Heart right ventricle (tissue), 16 donors: ENCODE measurements around the gene VSTM2B. TPM values are rescaled to one million over a fixed set of nuclear protein-coding genes. Genes with fewer than 3 reads are reported as not detected.

Experiments
- ATAC-seq, 8 donors: fragments of 200-7000 bp; cut with Tn5 transposase; one replicate each; pipeline ENCODE4 v1.9.1; 2020; ENCODE audit warnings: mild to moderate bottlenecking in 8 of 8, moderate library complexity in 8 of 8, moderate number of reproducible peaks in 1 of 8
- DNase-seq, 2 donors: peaks; one replicate each; pipeline ENCODE4 v3.0.0-alpha.2; 2020
- H3K27ac ChIP-seq, 10 donors: fragments of 200-600 bp; sonication (generic) in 2 of 10; one replicate each; pipeline versions ENCODE4 v1.5.0 to v1.8.0; 2020 to 2022; ENCODE audit warnings: mild to moderate bottlenecking in 3 of 10
- H3K27me3 ChIP-seq, 7 donors: fragments of 200-600 bp; one replicate each; pipeline ENCODE4 v1.8.0; 2021 to 2022; ENCODE audit warnings: mild to moderate bottlenecking in 2 of 7
- H3K36me3 ChIP-seq, 9 donors: fragments of 200-600 bp; sonication (generic) in 1 of 9; one replicate each; pipeline versions ENCODE4 v1.5.0 to v1.8.0; 2020 to 2022; ENCODE audit warnings: mild to moderate bottlenecking in 2 of 9
- H3K4me1 ChIP-seq, 9 donors: fragments of 200-600 bp; sonication (generic) in 1 of 9; one replicate each; pipeline versions ENCODE4 v1.5.0 to v1.8.0; 2020 to 2022; ENCODE audit warnings: mild to moderate bottlenecking in 4 of 9
- H3K4me3 ChIP-seq, 10 donors: fragments of 200-600 bp; sonication (generic) in 2 of 10; one replicate each; pipeline versions ENCODE4 v1.5.0 to v1.8.0; 2020 to 2022; ENCODE audit warnings: mild to moderate bottlenecking in 7 of 10, moderate library complexity in 2 of 10
- H3K9me3 ChIP-seq, 11 donors: fragments of 200-600 bp in 10 of 11; sonication (generic) in 2 of 11; one replicate each; pipeline versions ENCODE4 v1.5.0 to v1.8.0; 2013 to 2022; ENCODE audit warnings: mild to moderate bottlenecking in 2 of 11, control low read depth in 1 of 11, moderate library complexity in 1 of 11
- CTCF ChIP-seq, 9 donors: fragments of 200-600 bp; sonication (generic) in 2 of 9; IDR thresholded peaks; one replicate each; pipeline versions ENCODE4 v1.5.0 to v1.8.0; 2021 to 2022; ENCODE audit warnings: antibody characterized with exemption in 9 of 9, mild to moderate bottlenecking in 5 of 9, moderate library complexity in 1 of 9
- WGBS, 2 donors: extraction: QIAGEN DNeasy Blood & Tissue Kit; methylation state at CpG; one replicate each; pipeline ENCODE4 v1.1.7; 2013; ENCODE audit warnings: inconsistent platforms in 1 of 2; 5-methylcytosine and 5-hydroxymethylcytosine counted together
- intact Hi-C, 10 donors: fragments of 100-400 bp; cut with DNase I; formaldehyde crosslinking; loops; one replicate each; pipeline versions ENCODE4 v1.11.1 to v1.14.2; 2022
- polyA plus RNA-seq, 2 donors: library from polyadenylated mRNA; stranded (reverse); fragments of 200-250 nt; gene quantifications; one replicate each; pipeline ENCODE4 v1.2.3, GENCODE V29; 2013
- total RNA-seq, 10 donors: library from RNA; stranded (reverse); fragmentation: NEBNext Ultra II Directional in 3 of 10; extraction: Animal tissue kit (Norgen Biotek cat#: 25700) in 3 of 10; gene quantifications; one replicate each; pipeline versions ENCODE4 v1.2.1 to v1.2.4, GENCODE V29; 2021 to 2023
- donor health status: Arrhythmogenic right ventricular cardiomyopathy.
- donor health status: ischemic (EF 13 %, LVEDD 7.1; RV severe dilation, severe dysfunction).
- donor health status: healthy with polysubstance abuse.
- donor health status: DM: no; HTN: yes; CAD: no.
- donor health status: DM: no; HTN: no; CAD: no.
- donor health status: ischemic (EF 25% LVEDD 6.9; RV normal size, moderate dysfunction).
- donor health status: ischemic (EF 25% LVEDD 5.7; RV mildly dilated, moderate dysfunction).
- donor health status: healthy.
- donor health status: DM: yes; HTN: yes; CAD: no.
- donor health status: Ischemic cardiomyopathy.
- donor health status: ischemic (EF 35%, LVEDD 5.7; RV mildly dilated, moderate dysfunction).
- donor health status: nonischemic (EF 11% LVEDD 7.7; RV severe dilation, severe dysfunction).
- donor health status: DM: yes; HTN: yes; CAD: no.
- donor health status: PGD.
- donor health status: ischemic (EF 29% LVEDD 5.4; RV normal size, mild dysfunction).
- donor health status: nonischemic (EF 23%, LVEDD 6.1; RV moderate dilation, normal function).

VSTM2B gene
- total and polyA plus RNA-seq, 12 donors = not detected

- H3K4me3 ChIP-seq = no peak overlapping the region
- H3K27me3 ChIP-seq = peaks cover 0 to 50% (median 14%) of the 10 kb centered on the region in 7 donors
- ATAC-seq (no peak), DNase-seq (no peak)
- H3K9me3 ChIP-seq = peaks cover 0 to 12% (median 0%) of the 10 kb centered on the region in 11 donors
- no peak for TF ChIP-seq CTCF (IDR thresholded peaks at IDR 0.05)
- no peaks in the 10 kb centered on the region for H3K36me3 ChIP-seq
- WGBS, 2 donors = 58 to 68% methylated on average over 7 of the region's 7 CpGs
- H3K4me1 ChIP-seq = no peaks in the 10 kb centered on the region
- intact Hi-C loops = no loop called here
- H3K27ac ChIP-seq = no peak overlapping the region
These were observed 42.7 kb upstream of the VSTM2B start for GRCh38 chr19:29482855-29483640.

GRCh38 chr19:29483641-29483920 lies 42.2 kb upstream of the VSTM2B start:
- 90 to 93% methylated on average over 5 of the region's 5 CpGs for WGBS, 2 donors
- intact Hi-C loops = no loop called here
- DNase-seq = no peak

GRCh38 chr19:29483944-29484581 lies 41.7 kb upstream of the VSTM2B start:
- TF ChIP-seq CTCF (IDR thresholded peaks at IDR 0.05) = no peak
- DNase-seq (no peak), ATAC-seq (no peak)
- intact Hi-C loops = no loop called here
- Histone ChIP-seq H3K4me1 (no peaks in the 10 kb centered on the region), H3K27ac (no peak overlapping the region), H3K4me3 (no peak overlapping the region), H3K9me3 (peaks cover 0 to 12% (median 0%) of the 10 kb centered on the region in 11 donors), H3K27me3 (peaks cover 0 to 41% (median 8%) of the 10 kb centered on the region in 7 donors), H3K36me3 (no peaks in the 10 kb centered on the region)
- WGBS, 2 donors = 59 to 63% methylated on average over 6 of the region's 6 CpGs

More at GRCh38 chr19:29483641-29483920, 42.2 kb upstream of the VSTM2B start:
- no peak overlapping the region for H3K27ac ChIP-seq
- ATAC-seq = no peak
- H3K27me3 ChIP-seq = peaks cover 0 to 46% (median 10%) of the 10 kb centered on the region in 7 donors
- no peak for TF ChIP-seq CTCF (IDR thresholded peaks at IDR 0.05)
- no peaks in the 10 kb centered on the region for H3K36me3 ChIP-seq
- H3K4me3 ChIP-seq = no peak overlapping the region
- H3K4me1 ChIP-seq = no peaks in the 10 kb centered on the region
- H3K9me3 ChIP-seq = peaks cover 0 to 12% (median 0%) of the 10 kb centered on the region in 11 donors

- H3K4me1 ChIP-seq = no peaks in the 10 kb centered on the region
- H3K4me3 ChIP-seq = no peak overlapping the region
- H3K27me3 ChIP-seq = peaks cover 0 to 37% (median 7%) of the 10 kb centered on the region in 7 donors
- H3K9me3 ChIP-seq = peaks cover 0 to 12% (median 0%) of the 10 kb centered on the region in 11 donors
- no peak overlapping the region for H3K27ac ChIP-seq
- WGBS, 2 donors = 46 to 51% methylated on average over 6 of the region's 6 CpGs
- intact Hi-C loops = no loop called here
- TF ChIP-seq CTCF (IDR thresholded peaks at IDR 0.05) = no peak
- no peaks in the 10 kb centered on the region for H3K36me3 ChIP-seq
- no peak for ATAC-seq
- DNase-seq = no peak
These were observed 40.9 kb upstream of the VSTM2B start for GRCh38 chr19:29484876-29485275.
